Measurements from ENCODE around the gene DCHS1. TPM values are rescaled to one million over a fixed set of nuclear protein-coding genes. Genes with fewer than 3 reads are reported as not detected.
A peak's percentile ranks its signal among the peaks of the same experiment; 100 is the strongest.

The DCHS1 gene
- total and polyA plus RNA-seq, 9 of the 15 experiments (the other 6 are each of a cell fraction or from before 2014, with no cell fraction given) = 0.04 to 0.49 (median 0.14) TPM; not detected in 2

- TF ChIP-seq, protein P1, sequence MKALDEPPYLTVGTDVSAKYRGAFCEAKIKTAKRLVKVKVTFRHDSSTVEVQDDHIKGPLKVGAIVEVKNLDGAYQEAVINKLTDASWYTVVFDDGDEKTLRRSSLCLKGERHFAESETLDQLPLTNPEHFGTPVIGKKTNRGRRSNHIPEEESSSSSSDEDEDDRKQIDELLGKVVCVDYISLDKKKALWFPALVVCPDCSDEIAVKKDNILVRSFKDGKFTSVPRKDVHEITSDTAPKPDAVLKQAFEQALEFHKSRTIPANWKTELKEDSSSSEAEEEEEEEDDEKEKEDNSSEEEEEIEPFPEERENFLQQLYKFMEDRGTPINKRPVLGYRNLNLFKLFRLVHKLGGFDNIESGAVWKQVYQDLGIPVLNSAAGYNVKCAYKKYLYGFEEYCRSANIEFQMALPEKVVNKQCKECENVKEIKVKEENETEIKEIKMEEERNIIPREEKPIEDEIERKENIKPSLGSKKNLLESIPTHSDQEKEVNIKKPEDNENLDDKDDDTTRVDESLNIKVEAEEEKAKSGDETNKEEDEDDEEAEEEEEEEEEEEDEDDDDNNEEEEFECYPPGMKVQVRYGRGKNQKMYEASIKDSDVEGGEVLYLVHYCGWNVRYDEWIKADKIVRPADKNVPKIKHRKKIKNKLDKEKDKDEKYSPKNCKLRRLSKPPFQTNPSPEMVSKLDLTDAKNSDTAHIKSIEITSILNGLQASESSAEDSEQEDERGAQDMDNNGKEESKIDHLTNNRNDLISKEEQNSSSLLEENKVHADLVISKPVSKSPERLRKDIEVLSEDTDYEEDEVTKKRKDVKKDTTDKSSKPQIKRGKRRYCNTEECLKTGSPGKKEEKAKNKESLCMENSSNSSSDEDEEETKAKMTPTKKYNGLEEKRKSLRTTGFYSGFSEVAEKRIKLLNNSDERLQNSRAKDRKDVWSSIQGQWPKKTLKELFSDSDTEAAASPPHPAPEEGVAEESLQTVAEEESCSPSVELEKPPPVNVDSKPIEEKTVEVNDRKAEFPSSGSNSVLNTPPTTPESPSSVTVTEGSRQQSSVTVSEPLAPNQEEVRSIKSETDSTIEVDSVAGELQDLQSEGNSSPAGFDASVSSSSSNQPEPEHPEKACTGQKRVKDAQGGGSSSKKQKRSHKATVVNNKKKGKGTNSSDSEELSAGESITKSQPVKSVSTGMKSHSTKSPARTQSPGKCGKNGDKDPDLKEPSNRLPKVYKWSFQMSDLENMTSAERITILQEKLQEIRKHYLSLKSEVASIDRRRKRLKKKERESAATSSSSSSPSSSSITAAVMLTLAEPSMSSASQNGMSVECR (CRISPR knock-in tag; IDR thresholded peaks at IDR 0.05) = no peak
- TF ChIP-seq PHF8 (IDR thresholded peaks at IDR 0.05; ENCODE audit: borderline replicate concordance, low read length) (no peak), RBM14 (IDR thresholded peaks at IDR 0.05; ENCODE audit: borderline replicate concordance, insufficient read depth, low read depth, low read length) (no peak), EP300 (IDR thresholded peaks at IDR 0.05; ENCODE audit: low read length) (peak; percentile 32; the same call in 1 of the 2 replicates), HDGF (IDR thresholded peaks at IDR 0.05) (no peak), HNRNPK (IDR thresholded peaks at IDR 0.05; ENCODE audit: low read depth, low read length, poor library complexity, severe bottlenecking) (no peak), CEBPG (CRISPR knock-in tag; IDR thresholded peaks at IDR 0.05) (no peak), CEBPG (tag; conservative IDR thresholded peaks at IDR 0.05 in 1 of 2, IDR thresholded peaks at IDR 0.05 in 1 of 2) (no peak), TAL1 (IDR thresholded peaks at IDR 0.05) (no peak), CXXC5 (CRISPR knock-in tag; IDR thresholded peaks at IDR 0.05) (0 out of 2 replicates have a peak, but pooled peaks have one; percentile 22), SIX5 (IDR thresholded peaks at IDR 0.05; ENCODE audit: borderline replicate concordance in 1 of 2, insufficient read depth in 1 of 2, low read depth in 1 of 2, low read length in 2 of 2) (no peak), ETV5 (CRISPR knock-in tag; IDR thresholded peaks at IDR 0.05; ENCODE audit: low read depth) (0 out of 2 replicates have a peak, but pooled peaks have one; percentile 39), SLC30A9 (CRISPR knock-in tag; IDR thresholded peaks at IDR 0.05) (no peak), ARHGAP35 (IDR thresholded peaks at IDR 0.05; ENCODE audit: partially characterized antibody) (no peak), BRCA1 (IDR thresholded peaks at IDR 0.05) (no peak), BRCA1 (CRISPR knock-in tag; IDR thresholded peaks at IDR 0.05) (no peak), CCAR2 (IDR thresholded peaks at IDR 0.05; ENCODE audit: low read depth, low read length) (no peak), MAZ (CRISPR knock-in tag; conservative IDR thresholded peaks at IDR 0.05 in 1 of 2, IDR thresholded peaks at IDR 0.05 in 1 of 2) (no peak)
- TF ChIP-seq, protein P2, sequence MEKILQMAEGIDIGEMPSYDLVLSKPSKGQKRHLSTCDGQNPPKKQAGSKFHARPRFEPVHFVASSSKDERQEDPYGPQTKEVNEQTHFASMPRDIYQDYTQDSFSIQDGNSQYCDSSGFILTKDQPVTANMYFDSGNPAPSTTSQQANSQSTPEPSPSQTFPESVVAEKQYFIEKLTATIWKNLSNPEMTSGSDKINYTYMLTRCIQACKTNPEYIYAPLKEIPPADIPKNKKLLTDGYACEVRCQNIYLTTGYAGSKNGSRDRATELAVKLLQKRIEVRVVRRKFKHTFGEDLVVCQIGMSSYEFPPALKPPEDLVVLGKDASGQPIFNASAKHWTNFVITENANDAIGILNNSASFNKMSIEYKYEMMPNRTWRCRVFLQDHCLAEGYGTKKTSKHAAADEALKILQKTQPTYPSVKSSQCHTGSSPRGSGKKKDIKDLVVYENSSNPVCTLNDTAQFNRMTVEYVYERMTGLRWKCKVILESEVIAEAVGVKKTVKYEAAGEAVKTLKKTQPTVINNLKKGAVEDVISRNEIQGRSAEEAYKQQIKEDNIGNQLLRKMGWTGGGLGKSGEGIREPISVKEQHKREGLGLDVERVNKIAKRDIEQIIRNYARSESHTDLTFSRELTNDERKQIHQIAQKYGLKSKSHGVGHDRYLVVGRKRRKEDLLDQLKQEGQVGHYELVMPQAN (IDR thresholded peaks at IDR 0.05; ENCODE audit: borderline replicate concordance) = no peak
- TF ChIP-seq, protein P3, sequence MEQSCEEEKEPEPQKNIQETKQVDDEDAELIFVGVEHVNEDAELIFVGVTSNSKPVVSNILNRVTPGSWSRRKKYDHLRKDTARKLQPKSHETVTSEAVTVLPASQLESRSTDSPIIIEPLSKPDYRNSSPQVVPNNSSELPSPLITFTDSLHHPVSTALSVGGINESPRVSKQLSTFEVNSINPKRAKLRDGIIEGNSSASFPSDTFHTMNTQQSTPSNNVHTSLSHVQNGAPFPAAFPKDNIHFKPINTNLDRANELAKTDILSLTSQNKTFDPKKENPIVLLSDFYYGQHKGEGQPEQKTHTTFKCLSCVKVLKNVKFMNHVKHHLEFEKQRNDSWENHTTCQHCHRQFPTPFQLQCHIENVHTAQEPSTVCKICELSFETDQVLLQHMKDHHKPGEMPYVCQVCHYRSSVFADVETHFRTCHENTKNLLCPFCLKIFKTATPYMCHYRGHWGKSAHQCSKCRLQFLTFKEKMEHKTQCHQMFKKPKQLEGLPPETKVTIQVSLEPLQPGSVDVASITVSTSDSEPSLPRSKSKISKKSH (CRISPR knock-in tag; IDR thresholded peaks at IDR 0.05) = no peak
These were observed 20.3 kb downstream of the DCHS1 start (continued) for GRCh38 chr11:6635082-6635932.

All from K562 (cell line).